AG10803 (cell line): Measurements from ENCODE around the gene THAP7.
A peak's percentile ranks its signal among the peaks of the same experiment; 100 is the strongest.

Experiments
- DNase-seq: peaks from one replicate; pipeline ENCODE4 v3.0.0; 2010; ENCODE audit warnings: low read depth
- H3K4me3 ChIP-seq: 2 replicates; pipeline ENCODE4 v1.5.1; 2011; ENCODE audit warnings: mild to moderate bottlenecking, low read length, control low read depth
- CTCF ChIP-seq: conservative IDR thresholded peaks from 2 replicates; pipeline ENCODE4 v1.5.1; 2011; ENCODE audit warnings: mild to moderate bottlenecking, low read length, control low read depth, inconsistent platforms

Gene THAP7

GRCh38 chr22:20965888-20966855 is 35.7 kb downstream of the THAP7 start:
- TF ChIP-seq CTCF = no peak
- no peak overlapping the region for H3K4me3 ChIP-seq
- DNase-seq = no peak

DNA sequence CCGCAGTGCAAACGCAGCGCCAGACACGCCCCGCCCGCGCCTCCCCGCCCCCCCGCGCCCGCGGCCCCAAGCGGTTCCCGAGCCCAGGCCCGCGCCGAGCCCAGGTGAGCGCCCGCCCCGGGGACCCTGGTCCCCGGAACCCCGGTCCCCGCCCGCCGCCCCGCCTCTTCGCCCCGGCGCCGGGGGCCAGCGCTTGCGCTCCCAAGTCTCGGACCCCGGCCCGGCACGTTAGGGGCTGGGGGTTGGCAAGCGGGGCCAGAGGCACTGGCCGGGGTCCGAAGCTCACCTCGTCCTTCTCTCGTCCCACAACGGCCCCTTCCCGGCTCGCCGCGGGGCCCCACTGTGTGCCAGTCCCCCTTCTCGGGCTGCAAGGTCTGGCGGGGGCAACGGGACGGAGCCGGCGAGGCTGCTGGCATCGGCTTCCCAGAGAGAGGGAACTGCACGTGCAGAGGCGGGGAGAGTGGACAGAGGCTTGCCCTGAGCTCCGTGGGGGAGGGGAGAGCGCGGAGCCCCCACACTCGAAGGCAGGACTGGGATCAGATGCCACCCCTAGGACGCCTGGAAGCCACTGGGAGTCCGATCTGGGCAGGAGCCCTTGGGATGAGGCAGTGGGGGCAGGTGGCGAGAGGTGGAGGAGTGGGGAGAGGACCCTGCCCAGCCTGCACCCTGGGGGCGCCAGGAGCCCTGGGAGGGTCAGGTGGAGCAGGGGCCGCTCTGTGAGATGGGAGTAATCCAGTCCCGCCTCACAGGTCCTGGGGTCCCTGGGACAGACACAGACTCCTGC is 36.6 kb downstream of the THAP7 start:
- peak overlapping the region; percentile 20; the same call in 1 of the 2 replicates for H3K4me3 ChIP-seq
- DNase-seq = no peak
- no peak for TF ChIP-seq CTCF

GRCh38 chr22:20964799-20965103 is 37.2 kb downstream of the THAP7 start:
- no peak for TF ChIP-seq CTCF
- DNase-seq = no peak
- H3K4me3 ChIP-seq = peak overlapping the region; percentile 9; the same call in 1 of the 2 replicates

GRCh38 chr22:20964090-20964798 is 37.7 kb downstream of the THAP7 start:
- H3K4me3 ChIP-seq = peak overlapping the region; percentile 9; the same call in 1 of the 2 replicates
- DNase-seq = no peak
- no peak for TF ChIP-seq CTCF

DNA sequence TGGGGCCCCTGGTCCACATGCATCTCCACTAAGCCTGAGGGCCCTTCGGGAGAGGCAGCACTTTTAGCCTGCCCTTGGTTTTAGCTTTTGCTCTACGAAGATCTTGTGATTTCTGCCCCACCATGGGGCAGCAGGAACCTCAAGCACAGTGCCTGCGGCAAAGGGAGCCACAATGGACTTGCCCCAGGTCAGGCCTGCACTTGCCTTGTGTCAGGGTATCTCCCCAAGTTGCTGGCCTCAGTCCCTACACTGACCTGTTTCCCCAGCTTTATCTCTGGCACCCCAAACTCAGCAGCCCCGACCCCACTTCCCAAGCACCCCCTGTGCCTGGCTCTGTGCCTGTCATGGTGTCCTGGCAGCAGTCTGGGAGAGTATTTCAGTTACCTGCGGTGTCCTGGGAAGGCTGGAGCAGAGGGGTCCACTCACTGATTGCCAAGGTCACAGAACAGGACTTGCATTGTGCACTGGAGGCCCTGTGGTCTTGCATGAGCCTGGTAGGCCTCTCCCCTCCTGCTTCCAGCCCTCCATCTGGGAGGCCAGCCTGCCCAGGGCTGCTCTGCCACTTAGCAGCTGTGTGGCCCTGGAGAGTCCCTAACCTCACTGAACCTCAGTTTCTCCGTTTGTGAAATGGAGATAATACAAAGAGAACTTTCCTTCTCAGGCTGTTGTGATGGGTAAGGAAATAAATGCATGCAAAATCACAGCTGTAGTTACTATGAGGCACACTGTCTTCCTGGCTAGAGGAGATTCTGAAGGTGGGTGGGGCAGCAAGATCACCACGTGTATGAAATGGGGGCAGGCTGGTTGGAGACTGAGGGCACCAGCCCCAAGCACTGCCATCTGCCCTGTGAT is 38.5 kb downstream of the THAP7 start:
- TF ChIP-seq CTCF = no peak
- H3K4me3 ChIP-seq = no peak overlapping the region
- no peak for DNase-seq

GRCh38 chr22:20962491-20962945 is 39.4 kb downstream of the THAP7 start:
- DNase-seq = no peak
- H3K4me3 ChIP-seq = no peak overlapping the region
- no peak for TF ChIP-seq CTCF
